ENCODE results near the gene TRABD2B.

Gene TRABD2B

GRCh38 chr1:47824297-47824696, 172.9 kb downstream of the TRABD2B start:
- intact Hi-C loops (cut with DNase I), result no loop called here
- no peak for DNase-seq

DNA sequence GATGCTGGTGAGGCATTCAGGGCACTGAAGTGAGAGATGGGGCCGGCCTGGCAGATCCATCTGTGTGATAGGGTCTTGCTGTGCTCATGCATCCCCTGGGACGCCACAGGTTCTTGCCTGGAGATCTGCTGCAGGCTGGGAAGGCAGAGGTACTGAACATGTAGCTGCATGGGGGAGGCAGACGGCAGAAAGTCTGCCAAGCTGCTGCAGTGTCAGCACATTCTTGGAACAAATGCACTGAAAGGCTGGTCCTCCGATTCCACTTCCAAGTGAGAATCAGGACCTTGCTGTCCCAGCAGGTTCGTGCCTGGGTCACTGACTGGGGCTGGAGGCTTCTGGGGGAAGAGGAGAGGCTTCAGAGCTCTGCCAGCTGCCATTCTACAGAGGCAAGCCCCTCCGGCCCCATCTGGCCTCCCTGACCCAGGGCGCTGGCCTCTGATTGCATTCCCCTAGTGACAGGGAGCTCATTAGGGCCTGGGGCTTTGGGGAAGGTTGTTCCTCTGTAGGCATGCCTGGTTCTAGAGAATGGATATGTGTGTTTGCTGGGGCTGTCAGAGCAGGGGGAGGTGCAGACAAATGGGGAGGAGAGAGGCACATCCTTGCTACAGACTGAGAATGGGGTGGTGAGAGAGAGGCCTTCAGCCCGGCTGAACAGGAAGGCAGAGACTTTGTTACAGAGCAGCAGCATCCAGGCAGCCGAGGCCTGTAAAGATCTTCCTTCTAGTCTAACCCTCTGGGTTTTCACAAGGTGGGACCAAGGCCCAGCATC, 174.0 kb downstream of the TRABD2B start:
- no peak for DNase-seq
- intact Hi-C loops (cut with DNase I), result no loop called here

- intact Hi-C loops (cut with DNase I), result no loop called here
- no peak for DNase-seq
Observed at GRCh38 chr1:47821760-47822159, 175.4 kb downstream of the TRABD2B start.

DNA sequence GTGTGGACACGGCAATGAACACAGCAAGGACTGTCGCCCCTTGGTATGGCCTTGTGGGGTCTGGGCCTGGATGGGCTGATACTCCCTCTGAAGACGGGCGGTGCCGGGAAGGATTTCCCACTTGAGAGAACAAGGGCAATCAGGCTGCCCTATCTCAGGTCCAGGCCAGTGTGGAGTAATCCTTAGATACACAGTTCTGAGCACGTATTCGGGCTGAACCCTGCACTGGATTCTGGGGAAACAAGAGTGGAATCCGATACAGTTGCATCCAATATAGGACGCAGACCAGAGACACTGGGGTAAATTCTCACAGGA, 177.7 kb downstream of the TRABD2B start:
- DNase-seq, result no peak
- intact Hi-C loops (cut with DNase I), result no loop called here

DNA sequence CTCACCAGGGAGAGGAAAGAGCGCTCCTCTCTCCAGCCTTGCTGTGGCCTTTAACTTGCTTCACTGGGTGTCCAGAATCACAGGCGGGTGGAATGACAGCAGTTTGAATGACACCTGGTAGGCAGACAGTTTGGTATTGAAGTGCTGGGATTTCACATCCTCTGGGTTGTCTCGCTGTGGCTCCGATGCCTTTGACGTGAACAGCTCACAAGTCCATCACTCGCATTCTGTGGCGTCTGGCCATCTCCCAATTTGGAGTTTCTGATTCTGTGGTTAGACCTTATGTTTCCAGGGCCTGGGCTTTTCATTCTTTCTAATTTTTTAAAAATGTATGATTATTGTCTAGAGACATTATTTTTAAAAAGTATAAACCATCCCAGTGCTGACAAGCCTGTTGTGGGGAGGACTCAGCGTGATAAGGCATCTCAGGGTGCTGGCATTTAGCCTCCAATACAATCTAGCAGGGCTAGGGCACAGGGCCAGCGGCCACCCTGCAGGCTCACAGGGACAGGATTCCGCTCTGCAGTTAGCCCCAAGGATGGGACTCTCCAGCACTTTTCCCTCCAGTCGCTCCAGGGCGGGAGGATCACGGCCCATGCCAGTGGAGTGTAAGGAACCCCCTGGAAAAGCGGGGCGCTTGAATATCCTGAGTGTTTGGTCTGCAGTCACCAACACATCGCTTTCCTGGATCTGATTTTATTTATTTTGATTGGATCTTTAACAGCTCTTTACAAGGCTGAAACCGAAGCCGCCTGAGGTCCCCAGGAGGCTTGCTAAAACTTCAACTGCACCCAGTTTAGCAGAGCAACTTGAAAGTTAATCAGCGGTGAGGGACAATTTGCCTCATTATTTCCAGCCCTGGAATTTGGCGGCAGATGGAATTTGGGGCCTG, 178.3 kb downstream of the TRABD2B start:
- intact Hi-C loops (cut with DNase I), result no loop called here
- no peak for DNase-seq

DNA sequence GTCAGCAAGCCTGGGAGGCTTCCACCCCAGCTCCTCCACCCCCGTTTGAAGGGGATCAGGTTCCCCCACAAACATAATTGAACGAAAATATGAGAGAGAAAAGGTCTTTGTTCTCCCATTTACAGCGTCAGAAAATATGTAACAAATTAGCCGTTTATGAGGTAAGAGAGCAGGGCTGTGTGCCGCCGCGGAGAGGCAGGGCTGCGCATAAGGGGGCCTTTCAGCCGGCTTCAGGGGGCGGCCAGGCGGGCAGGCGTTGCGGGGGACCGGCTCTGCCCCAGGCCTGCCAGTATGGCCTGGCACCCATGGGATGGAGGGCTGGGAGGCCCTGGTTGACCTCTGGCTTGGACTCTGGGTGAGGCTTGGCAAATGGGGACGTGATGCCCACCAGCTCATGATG, 179.3 kb downstream of the TRABD2B start:
- DNase-seq, result no peak
- intact Hi-C loops (cut with DNase I), result no loop called here

- intact Hi-C loops (cut with DNase I), result no loop called here
- no peak for DNase-seq
Observed at GRCh38 chr1:47816325-47817071, 180.7 kb downstream of the TRABD2B start.

DNA sequence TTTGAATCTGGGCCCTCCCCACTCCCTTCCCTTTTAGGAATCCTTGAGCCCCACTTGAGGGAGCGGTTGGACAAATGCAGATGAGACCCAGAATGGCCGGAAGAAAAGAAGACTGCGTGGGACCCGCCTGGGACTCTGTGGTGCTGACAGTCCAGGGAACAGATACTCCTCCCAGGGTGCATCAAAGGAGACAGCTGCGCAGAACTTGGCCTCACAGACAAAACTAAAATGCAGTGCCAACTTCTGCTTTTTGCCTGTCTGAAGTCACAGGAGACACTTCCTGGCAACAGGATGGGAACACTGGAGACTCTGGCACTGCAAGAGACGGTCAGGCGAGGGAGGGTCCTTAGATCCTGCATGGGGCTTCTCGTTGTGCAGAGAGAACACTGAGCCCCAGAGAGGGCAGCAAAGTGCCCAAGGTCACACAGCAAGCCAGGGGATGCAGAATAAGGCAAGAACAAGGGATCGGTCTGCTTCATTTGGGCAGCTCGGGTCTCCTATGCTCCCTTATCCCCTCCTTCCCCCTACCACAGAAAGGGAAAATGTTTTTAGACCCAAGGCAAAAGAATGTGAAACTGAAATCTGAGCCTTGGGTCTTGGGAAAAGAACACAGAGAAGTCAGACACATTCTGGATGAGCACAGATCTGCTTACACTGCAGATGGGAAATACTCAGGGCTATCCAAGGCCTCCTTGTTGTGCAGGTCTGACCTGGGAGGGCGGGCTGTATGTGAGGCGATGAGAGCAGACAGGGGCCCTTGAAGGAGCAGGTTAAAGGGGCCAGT, 182.4 kb downstream of the TRABD2B start:
- DNase-seq, result no peak
- intact Hi-C loops (cut with DNase I), result no loop called here

GRCh38 chr1:47813970-47814369, 183.2 kb downstream of the TRABD2B start:
- no peak for DNase-seq
- intact Hi-C loops (cut with DNase I), result no loop called here

DNA sequence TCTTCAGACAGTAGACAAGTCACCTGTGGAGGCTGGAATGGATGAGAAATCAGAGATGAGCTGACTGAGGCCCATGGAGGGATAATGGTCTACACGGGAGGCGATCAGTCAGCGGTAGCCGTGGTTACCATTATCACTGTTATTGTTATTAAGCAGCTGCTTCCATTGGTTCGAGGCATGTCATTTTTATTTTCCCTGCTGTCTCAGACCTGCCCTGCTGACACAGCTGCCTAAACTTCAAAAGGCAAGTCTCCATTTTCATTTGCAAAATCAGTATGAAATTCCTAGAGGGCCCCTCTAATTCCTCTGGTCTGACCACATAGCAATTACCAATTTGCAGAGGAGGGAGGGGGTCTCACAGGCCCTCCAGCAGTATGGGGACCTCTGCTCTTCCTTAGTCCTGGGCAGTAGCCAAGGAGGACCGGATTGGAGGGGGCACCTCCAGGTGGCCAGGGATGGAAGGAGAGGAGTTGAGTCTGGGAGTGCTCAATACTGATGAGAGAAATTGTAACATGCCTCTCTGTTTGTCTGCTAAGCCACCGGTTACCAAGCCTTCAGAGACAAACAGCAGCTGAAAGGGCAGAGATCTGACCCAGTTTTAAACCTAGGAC, 184.2 kb downstream of the TRABD2B start:
- no peak for DNase-seq
- intact Hi-C loops (cut with DNase I), result no loop called here

GRCh38 chr1:47810964-47811682, 186.1 kb downstream of the TRABD2B start:
- DNase-seq, result no peak
- intact Hi-C loops (cut with DNase I), result no loop called here

- intact Hi-C loops (cut with DNase I), result no loop called here
- no peak for DNase-seq
Observed at GRCh38 chr1:47809301-47810084, 187.7 kb downstream of the TRABD2B start.

DNA sequence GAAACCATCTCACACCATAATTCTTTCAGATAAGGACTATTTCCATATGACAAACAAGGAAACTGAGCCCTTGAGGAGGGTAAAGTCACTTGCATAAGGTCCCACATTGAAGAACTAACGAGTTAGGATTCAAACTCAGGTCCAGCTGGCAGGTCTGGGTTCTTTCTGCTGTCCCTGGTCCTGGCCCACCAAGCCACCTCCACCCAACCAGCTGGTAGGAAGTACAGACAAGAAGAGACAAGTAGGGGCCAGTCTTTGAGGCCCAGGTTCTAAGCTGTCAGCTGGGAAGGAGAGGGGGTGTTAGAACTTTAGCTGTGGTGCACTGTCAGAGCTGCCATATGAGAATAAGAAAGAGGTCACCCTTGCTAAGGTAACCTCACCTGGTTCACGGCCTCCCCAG, 188.6 kb downstream of the TRABD2B start:
- intact Hi-C loops (cut with DNase I), result no loop called here
- no peak for DNase-seq

- intact Hi-C loops (cut with DNase I), result no loop called here
- DNase-seq, result peak in 3 of 42 donors; percentile 9 to 29 (median 22)
Observed at GRCh38 chr1:47805921-47806361, 191.2 kb downstream of the TRABD2B start.

GRCh38 chr1:47805018-47805417, 192.2 kb downstream of the TRABD2B start:
- intact Hi-C loops (cut with DNase I), result no loop called here
- DNase-seq, result no peak

- DNase-seq, result no peak
- intact Hi-C loops (cut with DNase I), result no loop called here
Observed at GRCh38 chr1:47803815-47804501, 193.2 kb downstream of the TRABD2B start.

DNA sequence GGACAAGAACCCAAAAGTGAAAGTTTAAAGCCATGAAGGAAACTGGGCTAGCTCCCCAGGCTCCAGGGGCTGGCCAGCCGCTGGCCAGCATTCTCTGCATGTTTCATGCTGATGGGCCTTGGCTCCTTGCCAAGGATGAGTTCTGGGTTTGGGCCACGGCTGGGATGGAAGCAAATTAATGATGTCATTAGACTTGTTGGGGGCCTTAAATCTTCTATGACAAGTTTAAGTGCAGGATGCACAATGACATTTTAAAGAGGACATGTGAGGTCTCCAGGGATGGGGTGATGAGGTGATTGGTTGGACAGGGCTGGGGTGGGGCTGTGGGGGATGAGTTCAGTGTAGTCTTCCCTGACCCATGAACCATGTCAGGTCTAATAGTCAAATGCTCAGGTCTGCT, 199.6 kb downstream of the TRABD2B start:
- DNase-seq, result no peak
- intact Hi-C loops (cut with DNase I), result no loop called here

Data from head of caudate nucleus (tissue), 42 donors.